ENCODE results near the gene CDHR4. TPM values are rescaled to one million over a fixed set of nuclear protein-coding genes. Genes with fewer than 3 reads are reported as not detected.

CDHR4 gene
- total RNA-seq (2021) = not detected in 2 replicates
- long read RNA-seq = 0 reads

GRCh38 chr3:49799761-49800160, at the start of gene CDHR4:
Gene CDHR4, minus strand, starts transcription at chr3:49799873. Its CDS starts 61 bp downstream, at chr3:49799812.
- no peak within 1 kb of the TSS for H3K27ac ChIP-seq (ENCODE audit: insufficient read length, low read depth, low read length)
- H2AFZ ChIP-seq (ENCODE audit: low read length) = no peak within 1 kb of the TSS
- Mint-ChIP-seq H3K4me3 (no peak within 1 kb of the TSS; a peak in 1 of 5 replicates), H3K9me3 (no peaks in the 10 kb centered on the region), H3K4me1 (peaks cover 9 to 11% of the 10 kb centered on the region in 2 experiments), H3K27me3 (ENCODE audit: low read depth) (peaks cover 46% of the 10 kb centered on the region), H3K27ac (no peak within 1 kb of the TSS), H3K36me3 (ENCODE audit: insufficient read depth in 1 of 3, low read depth in 3 of 3) (no peaks in the 10 kb centered on the region)
- H3K79me2 ChIP-seq (ENCODE audit: insufficient read depth, low read length) = no peaks in the 10 kb centered on the region
- no peak within 1 kb of the TSS for H2BK120ac ChIP-seq (ENCODE audit: low read depth, low read length, poor library complexity, severe bottlenecking)
- DNase-seq = no peak
- H2BK20ac ChIP-seq (ENCODE audit: low read depth, low read length, poor library complexity, severe bottlenecking) = no peak within 1 kb of the TSS
- H2BK5ac ChIP-seq (ENCODE audit: insufficient read length, low read length) = no peak within 1 kb of the TSS
- no peaks in the 10 kb centered on the region for H3K9me3 ChIP-seq (ENCODE audit: control insufficient read depth, low read depth, low read length)
- no peak within 1 kb of the TSS for H3K18ac ChIP-seq (ENCODE audit: insufficient read length, low read depth, low read length)
- H3K9ac ChIP-seq (ENCODE audit: extremely low read depth, insufficient read length, low read length) = no peak within 1 kb of the TSS
- H3K79me1 ChIP-seq (ENCODE audit: insufficient read depth, low read depth, low read length, poor library complexity, severe bottlenecking) = no peaks in the 10 kb centered on the region
- H3K4me2 ChIP-seq (ENCODE audit: insufficient read depth, insufficient read length, low read length) = no peak within 1 kb of the TSS
- WGBS (ENCODE audit: extremely low coverage, insufficient read length, low lambda C conversion rate) = no CpG with 5 or more reads among the region's 4 CpGs
- H2BK12ac ChIP-seq (ENCODE audit: insufficient read length, low read depth, low read length) = no peak within 1 kb of the TSS
- no peak within 1 kb of the TSS for H2AK5ac ChIP-seq (ENCODE audit: insufficient read length, low read length)
- H4K8ac ChIP-seq (replicated peaks; ENCODE audit: insufficient read length, low read depth, low read length) = no peak within 1 kb of the TSS
- no peak within 1 kb of the TSS for H3K14ac ChIP-seq (ENCODE audit: insufficient read depth, low read length)
- peaks cover 14% of the 10 kb centered on the region for H3K23me2 ChIP-seq (ENCODE audit: insufficient read length, low read depth, low read length, poor library complexity, severe bottlenecking)
- H4K20me1 ChIP-seq (ENCODE audit: control insufficient read depth, insufficient read depth, insufficient read length) = no peaks in the 10 kb centered on the region
- no peak within 1 kb of the TSS for H3K56ac ChIP-seq (ENCODE audit: insufficient read length, low read depth, low read length)
- no peak within 1 kb of the TSS for H4K5ac ChIP-seq (ENCODE audit: insufficient read length, low read depth, low read length)
- H3K4me1 ChIP-seq (ENCODE audit: insufficient read depth, low read length) = no peaks in the 10 kb centered on the region; the same call in 1 of the 2 replicates
- TF ChIP-seq CTCF (conservative IDR thresholded peaks at IDR 0.05) = no peak
- no peak within 1 kb of the TSS for H3K23ac ChIP-seq (ENCODE audit: insufficient read length, low read depth, low read length)
- H3T11ph ChIP-seq (ENCODE audit: low read length) = no peak within 1 kb of the TSS
- H3K4ac ChIP-seq (ENCODE audit: low read depth, low read length) = no peak within 1 kb of the TSS
- no peaks in the 10 kb centered on the region; the same call in 1 of the 2 replicates for H3K27me3 ChIP-seq (ENCODE audit: insufficient read depth, low read length)
- H4K91ac ChIP-seq (ENCODE audit: insufficient read length, low read depth, low read length) = no peak within 1 kb of the TSS
- no peak within 1 kb of the TSS for H2BK15ac ChIP-seq (ENCODE audit: low read depth, low read length)

Data from H9 (cell line).